Thymus (tissue), 11 donors: Measurements from ENCODE around the gene STAU1. TPM values are rescaled to one million over a fixed set of nuclear protein-coding genes. Genes with fewer than 3 reads are reported as not detected.
"Not testable (repeated sequence)": the region's sequence is repeated elsewhere in the genome, so short reads cannot be mapped to it uniquely, and the experiment has no call there.

Experiments
- DNase-seq, 9 donors: peaks; one replicate each; pipeline ENCODE4 v3.0.0-alpha.2; 2013; ENCODE audit warnings: low spot score in 9 of 9, low read depth in 6 of 9, missing footprints in 1 of 9
- H3K27ac ChIP-seq, 2 donors: one replicate each; pipeline ENCODE4 v1.5.1; 2013; ENCODE audit warnings: control low read depth in 1 of 2, low read depth in 1 of 2, low read length in 1 of 2, mild to moderate bottlenecking in 1 of 2, moderate library complexity in 1 of 2
- H3K27me3 ChIP-seq, 2 donors: one replicate each; pipeline ENCODE4 v1.5.1; 2013; ENCODE audit warnings: low read length in 1 of 2; ENCODE audit not compliant: control insufficient read depth in 2 of 2, insufficient read depth in 1 of 2
- H3K36me3 ChIP-seq, 2 donors: one replicate each; pipeline ENCODE4 v1.5.1; 2013; ENCODE audit warnings: low read length in 1 of 2, mild to moderate bottlenecking in 1 of 2, moderate library complexity in 1 of 2; ENCODE audit not compliant: control insufficient read depth in 2 of 2, insufficient read depth in 2 of 2
- H3K4me1 ChIP-seq, 2 donors: one replicate each; pipeline ENCODE4 v1.5.1; 2013; ENCODE audit warnings: low read length in 2 of 2; ENCODE audit not compliant: control insufficient read depth in 2 of 2, insufficient read depth in 2 of 2
- H3K4me3 ChIP-seq, 2 donors: one replicate each; pipeline ENCODE4 v1.5.1; 2013; ENCODE audit warnings: low read length in 2 of 2, control low read depth in 1 of 2, mild to moderate bottlenecking in 1 of 2
- H3K9me3 ChIP-seq, 2 donors: one replicate each; pipeline ENCODE4 v1.5.1; 2013; ENCODE audit warnings: low read length in 1 of 2, mild to moderate bottlenecking in 1 of 2; ENCODE audit not compliant: control insufficient read depth in 2 of 2, insufficient read depth in 1 of 2
- WGBS: extraction: QIAGEN DNeasy Blood & Tissue Kit; methylation state at CpG from one replicate; pipeline ENCODE4 v1.1.7; 2013; 5-methylcytosine and 5-hydroxymethylcytosine counted together
- polyA plus RNA-seq: library from polyadenylated mRNA; stranded (reverse); fragments of 200-250 nt; gene quantifications from one replicate; pipeline ENCODE4 v1.2.3, GENCODE V29; 2013
- total RNA-seq: library from RNA; stranded (reverse); fragments of 120-200 nt; gene quantifications from one replicate; pipeline ENCODE4 v1.2.4, GENCODE V29; 2013
- donor health status: healthy.

Gene STAU1
- total and polyA plus RNA-seq, 2 donors: 25.5 to 52.8 TPM

DNA sequence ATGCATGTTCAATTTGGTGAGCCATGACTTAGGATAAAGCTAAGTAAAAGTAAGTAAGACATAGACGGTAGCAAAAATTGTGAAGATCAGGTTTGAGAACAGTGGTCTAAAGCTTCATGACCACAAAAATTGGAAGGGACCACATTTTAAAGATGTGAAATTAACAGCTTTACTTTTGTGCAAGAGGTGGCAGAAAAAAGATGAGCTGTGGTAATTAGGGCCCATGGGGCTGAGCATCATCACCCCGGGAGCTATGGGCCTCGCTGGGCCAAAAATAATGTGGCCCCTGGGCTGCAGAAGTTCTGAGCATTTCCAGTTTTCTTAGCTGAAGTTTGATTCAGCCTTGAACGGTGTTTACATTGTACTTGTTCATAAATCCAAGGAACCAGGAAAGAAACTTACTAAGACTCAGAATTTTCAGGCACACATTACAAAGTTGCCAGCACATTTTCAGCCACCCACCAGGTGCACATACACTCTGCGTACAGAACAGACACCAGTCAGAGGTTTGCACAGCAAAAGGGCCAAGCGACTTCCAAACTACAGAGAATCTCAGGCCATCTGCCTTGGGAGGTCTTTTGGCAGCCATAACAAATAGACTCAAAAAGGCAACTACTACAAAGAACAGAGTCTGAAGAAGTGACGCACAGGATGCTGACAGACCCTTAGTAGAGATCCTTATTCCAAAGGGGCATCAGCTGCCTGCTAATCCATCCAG is 84.3 kb downstream of the STAU1 start:
- Histone ChIP-seq H3K27ac (no peak overlapping the region), H3K4me3 (no peak overlapping the region), H3K4me1 (no peaks in the 10 kb centered on the region), H3K9me3 (no peaks in the 10 kb centered on the region), H3K27me3 (no peaks in the 10 kb centered on the region), H3K36me3 (peaks cover 50 to 60% of the 10 kb centered on the region in 2 donors)
- WGBS: 98% methylated on average over 7 of the region's 7 CpGs
- no peak for DNase-seq

- Histone ChIP-seq H3K4me1 (no peaks in the 10 kb centered on the region), H3K27ac (no peak overlapping the region), H3K27me3 (no peaks in the 10 kb centered on the region), H3K36me3 (peaks cover 53 to 68% of the 10 kb centered on the region in 2 donors), H3K9me3 (no peaks in the 10 kb centered on the region), H3K4me3 (no peak overlapping the region)
- DNase-seq: no peak
- WGBS: 96% methylated on average over 4 of the region's 4 CpGs
These were observed 85.1 kb downstream of the STAU1 start for GRCh38 chr20:49103019-49103418.

DNA sequence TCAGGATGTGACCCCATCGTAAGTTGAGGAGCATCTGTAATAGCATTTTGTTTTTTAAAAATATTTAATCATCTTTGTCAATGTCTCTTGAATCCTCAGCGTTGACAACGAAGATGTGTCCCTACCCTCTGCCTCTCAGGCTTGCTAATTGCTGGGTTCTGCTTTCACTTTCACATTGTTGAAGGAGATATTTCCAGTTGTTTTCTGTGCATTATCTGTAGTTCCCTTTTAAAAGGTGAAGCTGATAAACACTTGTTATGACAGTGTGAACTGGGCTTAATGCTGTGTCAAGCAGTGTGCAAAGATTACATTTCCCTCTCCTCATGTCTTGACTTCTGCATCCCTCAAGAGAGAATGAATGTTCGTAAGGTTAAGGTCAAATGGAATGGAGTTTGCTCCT is 87.2 kb downstream of the STAU1 start:
- no peaks in the 10 kb centered on the region for H3K4me1 ChIP-seq
- 83% methylated on average over 4 of the region's 4 CpGs for WGBS
- peak in 1 of 9 donors; percentile 14 for DNase-seq
- H3K27me3 ChIP-seq: no peaks in the 10 kb centered on the region
- H3K9me3 ChIP-seq: no peaks in the 10 kb centered on the region
- peaks cover 59 to 79% of the 10 kb centered on the region in 2 donors for H3K36me3 ChIP-seq
- H3K27ac ChIP-seq: no peak overlapping the region
- no peak overlapping the region for H3K4me3 ChIP-seq

GRCh38 chr20:49100292-49100691 is 87.8 kb downstream of the STAU1 start:
- WGBS: 89% methylated on average over 5 of the region's 5 CpGs
- not testable (repeated sequence) for H3K27me3 ChIP-seq, H3K4me3 ChIP-seq, H3K9me3 ChIP-seq, H3K4me1 ChIP-seq, DNase-seq, H3K27ac ChIP-seq
- H3K36me3 ChIP-seq: peaks cover 64 to 84% of the 10 kb centered on the region in 2 donors

DNA sequence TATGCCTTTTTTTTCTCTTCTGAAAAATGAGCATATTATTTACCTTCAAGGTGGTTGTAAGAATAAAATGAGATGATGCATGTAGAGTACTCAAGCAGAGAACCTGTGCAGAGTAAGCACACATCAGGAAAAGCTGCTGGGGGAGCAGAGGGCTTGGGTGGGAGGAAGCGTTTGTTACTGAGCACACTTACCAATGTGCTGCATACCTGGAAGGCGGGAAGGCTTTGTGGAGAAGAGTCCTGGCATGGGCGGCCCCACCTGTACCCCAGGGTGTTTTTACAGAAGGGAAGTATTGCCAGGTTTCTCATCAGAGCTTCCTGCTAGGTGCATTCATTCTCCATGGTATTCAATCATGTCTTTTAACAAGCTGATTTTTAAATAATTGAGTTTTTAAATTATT is 89.1 kb downstream of the STAU1 start:
- no peaks in the 10 kb centered on the region for H3K9me3 ChIP-seq
- 97% methylated on average over 3 of the region's 3 CpGs for WGBS
- DNase-seq: no peak
- peaks cover 64 to 83% of the 10 kb centered on the region in 2 donors for H3K36me3 ChIP-seq
- no peaks in the 10 kb centered on the region for H3K4me1 ChIP-seq
- no peak overlapping the region for H3K4me3 ChIP-seq
- no peak overlapping the region for H3K27ac ChIP-seq
- H3K27me3 ChIP-seq: no peaks in the 10 kb centered on the region

GRCh38 chr20:49098136-49098535 is 90.0 kb downstream of the STAU1 start:
- Histone ChIP-seq H3K27me3 (no peaks in the 10 kb centered on the region), H3K9me3 (no peaks in the 10 kb centered on the region), H3K4me1 (no peaks in the 10 kb centered on the region), H3K36me3 (peaks cover 57 to 85% of the 10 kb centered on the region in 2 donors), H3K4me3 (no peak overlapping the region), H3K27ac (no peak overlapping the region)
- WGBS: 98% methylated on average over 4 of the region's 4 CpGs
- no peak for DNase-seq

GRCh38 chr20:49097159-49097558 is 91.0 kb downstream of the STAU1 start:
- WGBS: 98% methylated on average over 7 of the region's 7 CpGs
- Histone ChIP-seq H3K27me3 (no peaks in the 10 kb centered on the region), H3K4me3 (no peak overlapping the region), H3K27ac (no peak overlapping the region), H3K4me1 (no peaks in the 10 kb centered on the region), H3K36me3 (peaks cover 48 to 83% of the 10 kb centered on the region in 2 donors), H3K9me3 (no peaks in the 10 kb centered on the region)
- DNase-seq: no peak

DNA sequence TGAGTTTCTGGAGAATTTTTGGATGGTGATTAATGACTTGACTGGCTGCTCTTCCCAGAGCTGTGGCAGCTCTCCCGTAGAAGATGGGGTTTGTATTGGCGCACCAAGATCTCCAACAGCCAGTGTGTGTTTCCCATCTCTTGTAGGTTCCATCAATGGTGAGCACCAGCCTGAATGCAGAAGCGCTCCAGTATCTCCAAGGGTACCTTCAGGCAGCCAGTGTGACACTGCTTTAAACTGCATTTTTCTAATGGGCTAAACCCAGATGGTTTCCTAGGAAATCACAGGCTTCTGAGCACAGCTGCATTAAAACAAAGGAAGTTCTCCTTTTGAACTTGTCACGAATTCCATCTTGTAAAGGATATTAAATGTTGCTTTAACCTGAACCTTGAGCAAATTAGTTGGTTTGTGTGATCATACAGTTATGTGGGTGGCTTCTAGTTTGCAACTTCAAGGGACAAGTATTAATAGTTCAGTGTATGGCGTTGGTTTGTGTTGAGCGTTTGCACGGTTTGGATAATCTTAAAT is 91.9 kb downstream of the STAU1 start:
- H3K4me1 ChIP-seq: no peaks in the 10 kb centered on the region
- H3K27me3 ChIP-seq: no peaks in the 10 kb centered on the region
- WGBS: 96% methylated on average over 7 of the region's 7 CpGs
- H3K4me3 ChIP-seq: no peak overlapping the region
- peaks cover 42 to 83% of the 10 kb centered on the region in 2 donors for H3K36me3 ChIP-seq
- H3K9me3 ChIP-seq: no peaks in the 10 kb centered on the region
- no peak for DNase-seq
- no peak overlapping the region for H3K27ac ChIP-seq

GRCh38 chr20:49091762-49092161 is 96.4 kb downstream of the STAU1 start:
- no peak overlapping the region for H3K27ac ChIP-seq
- H3K36me3 ChIP-seq: peaks cover 36 to 93% of the 10 kb centered on the region in 2 donors
- no peak overlapping the region for H3K4me3 ChIP-seq
- H3K4me1 ChIP-seq: no peaks in the 10 kb centered on the region
- DNase-seq: no peak
- no peaks in the 10 kb centered on the region for H3K9me3 ChIP-seq
- WGBS: 99% methylated on average over 1 of the region's 1 CpG
- no peaks in the 10 kb centered on the region for H3K27me3 ChIP-seq
